Measurements from ENCODE around the gene LMOD2.

LMOD2 gene, protein sequence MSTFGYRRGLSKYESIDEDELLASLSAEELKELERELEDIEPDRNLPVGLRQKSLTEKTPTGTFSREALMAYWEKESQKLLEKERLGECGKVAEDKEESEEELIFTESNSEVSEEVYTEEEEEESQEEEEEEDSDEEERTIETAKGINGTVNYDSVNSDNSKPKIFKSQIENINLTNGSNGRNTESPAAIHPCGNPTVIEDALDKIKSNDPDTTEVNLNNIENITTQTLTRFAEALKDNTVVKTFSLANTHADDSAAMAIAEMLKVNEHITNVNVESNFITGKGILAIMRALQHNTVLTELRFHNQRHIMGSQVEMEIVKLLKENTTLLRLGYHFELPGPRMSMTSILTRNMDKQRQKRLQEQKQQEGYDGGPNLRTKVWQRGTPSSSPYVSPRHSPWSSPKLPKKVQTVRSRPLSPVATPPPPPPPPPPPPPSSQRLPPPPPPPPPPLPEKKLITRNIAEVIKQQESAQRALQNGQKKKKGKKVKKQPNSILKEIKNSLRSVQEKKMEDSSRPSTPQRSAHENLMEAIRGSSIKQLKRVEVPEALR

DNA sequence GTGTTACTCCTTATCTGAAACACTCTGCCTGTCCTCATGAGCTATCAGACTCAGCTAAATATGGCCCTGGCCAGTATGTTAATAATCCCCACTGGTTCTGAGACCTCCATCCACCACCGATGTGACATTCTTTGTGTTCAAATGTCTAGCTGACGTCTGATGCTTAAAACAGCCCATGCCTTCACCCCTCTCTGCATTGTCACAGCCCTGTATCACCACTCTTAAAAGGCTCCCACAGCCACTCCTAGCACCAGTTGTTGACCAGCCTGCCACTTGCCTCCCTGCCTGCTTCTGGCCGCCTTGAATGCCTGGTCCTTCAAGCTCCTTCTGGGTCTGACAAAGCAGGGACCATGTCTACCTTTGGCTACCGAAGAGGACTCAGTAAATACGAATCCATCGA is at the start of gene LMOD2:
Gene LMOD2, plus strand, starts transcription at position 253 of the 400 bp plus-strand sequence. Its CDS starts 98 bp downstream, at position 351.
- Histone ChIP-seq H3K9ac (no peak within 1 kb of the TSS), H3K27me3 (no peaks in the 10 kb centered on the region), H3K36me3 (no peaks in the 10 kb centered on the region), H3K4me1 (no peaks in the 10 kb centered on the region), H4K20me1 (no peaks in the 10 kb centered on the region), H3K4me2 (no peak within 1 kb of the TSS), H3K4me3 (no peak within 1 kb of the TSS), H3K9me3 (replicated peaks in 1 of 11) (no peaks in the 10 kb centered on the region), H3K27ac (no peak within 1 kb of the TSS)
- no peak for TF ChIP-seq Cebpa-rat (IDR thresholded peaks at IDR 0.05)

DNA sequence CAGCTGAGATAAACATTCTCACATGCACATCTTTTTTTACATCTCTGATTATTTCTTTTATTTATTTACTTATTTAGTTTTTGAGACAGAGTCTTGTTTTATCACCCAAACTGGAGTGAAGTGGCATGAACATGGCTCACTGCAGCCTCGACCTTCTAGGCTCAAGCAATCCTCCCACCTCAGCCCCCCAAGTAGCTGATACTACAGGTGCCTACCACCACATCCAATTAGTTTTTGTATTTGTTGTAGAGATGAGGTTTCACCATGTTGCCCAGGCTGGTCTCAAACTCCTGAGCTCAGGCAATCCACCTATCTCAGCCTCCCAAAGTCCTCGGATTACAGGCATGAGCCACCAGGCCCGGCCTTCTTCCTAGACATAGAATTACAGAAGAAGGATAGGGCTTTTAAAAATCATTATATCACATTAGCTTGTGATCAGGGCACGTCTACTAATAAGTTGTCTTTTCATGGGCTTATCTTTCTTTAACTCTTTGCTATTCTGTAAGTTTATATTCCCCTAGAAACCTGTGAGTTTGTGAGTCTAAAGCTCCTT is 48.2 kb upstream of the LMOD2 start:
- Histone ChIP-seq H3K9me3 (replicated peaks in 1 of 11) (no peaks in the 10 kb centered on the region), H3K4me2 (no peak overlapping the region), H3K27me3 (no peaks in the 10 kb centered on the region), H3K4me1 (no peaks in the 10 kb centered on the region), H3K4me3 (no peak overlapping the region), H3K9ac (no peak overlapping the region), H4K20me1 (no peaks in the 10 kb centered on the region), H3K36me3 (no peaks in the 10 kb centered on the region), H3K27ac (no peak overlapping the region)
- TF ChIP-seq Cebpa-rat (IDR thresholded peaks at IDR 0.05): no peak

DNA sequence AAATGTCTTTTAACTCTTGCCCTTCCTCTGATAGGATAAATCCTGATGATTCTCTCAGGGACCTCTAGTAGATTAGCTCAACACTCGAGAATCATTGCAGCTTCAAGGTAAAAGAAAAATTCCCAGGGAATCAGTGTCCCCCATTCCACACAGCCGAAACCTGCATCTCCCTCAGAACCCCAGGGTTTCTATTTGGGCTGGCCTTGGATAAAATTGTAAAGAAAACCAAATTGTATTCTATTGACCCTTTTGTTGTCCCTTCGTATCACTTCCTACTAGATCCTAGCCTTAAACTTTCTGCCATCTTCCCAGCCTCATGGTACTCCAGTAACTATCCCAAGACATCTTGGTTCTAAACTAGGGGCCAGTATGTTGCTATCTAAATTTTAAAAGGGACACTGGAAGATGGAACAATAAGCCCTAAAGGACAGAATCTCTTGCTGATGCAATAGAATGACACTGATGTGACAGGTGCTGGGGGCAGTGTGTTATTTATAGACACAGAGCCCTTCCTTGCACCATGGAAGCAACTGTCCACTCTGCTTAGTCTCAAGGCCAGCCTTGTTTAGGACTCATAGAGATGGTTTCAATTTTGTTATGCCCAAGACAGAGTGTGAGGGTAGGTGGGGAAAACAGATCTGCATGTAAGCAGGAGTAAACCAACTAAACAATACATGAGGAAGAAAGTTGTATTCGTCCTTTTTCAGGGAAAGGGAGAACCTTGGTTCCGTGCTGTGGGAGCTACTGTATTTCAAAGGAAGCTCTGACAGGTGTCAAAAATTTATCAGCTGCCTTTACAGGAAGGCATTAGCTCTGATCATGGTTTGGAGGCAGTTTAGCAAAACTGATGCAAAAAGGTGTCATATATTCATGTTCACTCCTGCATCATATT is 46.4 kb upstream of the LMOD2 start:
- H3K9ac ChIP-seq: no peak overlapping the region
- no peak overlapping the region for H3K27ac ChIP-seq
- no peaks in the 10 kb centered on the region for H4K20me1 ChIP-seq
- TF ChIP-seq Cebpa-rat (IDR thresholded peaks at IDR 0.05): no peak
- H3K9me3 ChIP-seq (replicated peaks in 1 of 11): no peaks in the 10 kb centered on the region
- H3K4me1 ChIP-seq: no peaks in the 10 kb centered on the region
- no peaks in the 10 kb centered on the region for H3K27me3 ChIP-seq
- H3K4me2 ChIP-seq: no peak overlapping the region
- no peak overlapping the region for H3K4me3 ChIP-seq
- H3K36me3 ChIP-seq: no peaks in the 10 kb centered on the region

DNA sequence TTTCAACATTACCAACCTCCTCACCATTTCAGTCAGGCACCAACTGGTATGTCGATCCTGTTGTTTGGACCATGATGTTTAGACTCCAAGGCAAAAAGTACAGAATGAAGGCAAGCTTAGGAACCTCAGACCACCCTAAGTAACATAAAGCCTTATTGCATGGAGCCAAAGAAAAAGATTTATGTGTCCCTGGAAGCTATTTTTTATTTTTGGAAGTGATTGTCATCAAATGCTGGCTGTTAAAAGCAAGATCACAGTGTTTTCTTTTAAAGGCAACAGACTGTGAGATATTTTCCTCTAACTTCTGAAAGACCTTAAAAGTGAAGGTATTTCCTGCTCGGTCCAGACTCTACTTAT is 45.8 kb upstream of the LMOD2 start:
- Histone ChIP-seq H3K27me3 (no peaks in the 10 kb centered on the region), H3K4me3 (no peak overlapping the region), H3K27ac (no peak overlapping the region), H3K4me2 (no peak overlapping the region), H3K9me3 (replicated peaks in 1 of 11) (no peaks in the 10 kb centered on the region), H3K9ac (no peak overlapping the region), H3K36me3 (no peaks in the 10 kb centered on the region), H3K4me1 (no peaks in the 10 kb centered on the region), H4K20me1 (no peaks in the 10 kb centered on the region)
- no peak for TF ChIP-seq Cebpa-rat (IDR thresholded peaks at IDR 0.05)

DNA sequence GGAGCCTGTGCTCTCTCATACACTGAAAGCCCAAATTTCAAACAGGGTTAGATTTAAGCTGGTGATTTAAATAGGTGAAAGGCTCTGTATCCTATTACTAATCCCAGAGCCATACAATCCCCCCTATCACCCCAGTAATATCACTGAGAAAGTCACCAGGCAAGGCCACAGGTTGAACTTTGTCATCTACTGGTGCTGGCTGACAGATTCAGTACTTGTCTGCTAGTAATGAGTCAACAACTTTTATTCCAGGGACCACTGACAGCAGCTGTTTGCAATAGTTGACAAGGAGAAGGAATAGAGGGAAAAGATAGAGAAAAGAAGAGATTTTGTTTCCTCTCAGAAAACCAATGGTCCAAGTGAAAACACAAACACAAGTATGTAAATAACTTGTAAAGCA is 43.6 kb upstream of the LMOD2 start:
- no peaks in the 10 kb centered on the region for H3K4me1 ChIP-seq
- H3K36me3 ChIP-seq: no peaks in the 10 kb centered on the region
- H3K27me3 ChIP-seq: no peaks in the 10 kb centered on the region
- no peak overlapping the region for H3K27ac ChIP-seq
- no peak overlapping the region for H3K4me2 ChIP-seq
- no peaks in the 10 kb centered on the region for H4K20me1 ChIP-seq
- TF ChIP-seq Cebpa-rat (IDR thresholded peaks at IDR 0.05): no peak
- H3K9ac ChIP-seq: no peak overlapping the region
- no peaks in the 10 kb centered on the region for H3K9me3 ChIP-seq (replicated peaks in 1 of 11)
- no peak overlapping the region for H3K4me3 ChIP-seq

DNA sequence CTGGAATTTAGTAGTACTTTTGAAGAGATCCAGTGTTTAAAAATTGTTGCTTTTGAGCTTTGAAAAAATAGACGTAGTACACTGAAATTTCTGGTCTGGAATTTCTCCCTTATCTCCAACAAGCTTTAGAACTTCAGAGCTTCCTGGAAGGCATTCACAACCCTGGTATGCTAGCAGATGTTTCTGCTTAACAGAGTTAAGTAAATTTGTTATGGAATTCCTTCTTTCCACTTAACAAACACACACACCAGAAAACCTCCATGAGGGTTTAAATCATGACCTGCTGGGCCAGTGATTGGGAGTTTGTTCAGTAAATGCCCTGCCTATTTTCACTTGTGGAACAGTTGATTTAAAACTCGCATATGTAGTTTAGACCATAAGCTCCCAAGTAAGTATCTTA is 40.3 kb upstream of the LMOD2 start:
- TF ChIP-seq Cebpa-rat (IDR thresholded peaks at IDR 0.05): no peak
- H3K4me1 ChIP-seq: no peaks in the 10 kb centered on the region
- no peaks in the 10 kb centered on the region for H3K36me3 ChIP-seq
- no peaks in the 10 kb centered on the region for H3K27me3 ChIP-seq
- no peaks in the 10 kb centered on the region for H3K9me3 ChIP-seq (replicated peaks in 1 of 11)
- no peaks in the 10 kb centered on the region for H4K20me1 ChIP-seq
- H3K9ac ChIP-seq: no peak overlapping the region
- H3K4me3 ChIP-seq: no peak overlapping the region
- H3K4me2 ChIP-seq: no peak overlapping the region
- no peak overlapping the region for H3K27ac ChIP-seq

DNA sequence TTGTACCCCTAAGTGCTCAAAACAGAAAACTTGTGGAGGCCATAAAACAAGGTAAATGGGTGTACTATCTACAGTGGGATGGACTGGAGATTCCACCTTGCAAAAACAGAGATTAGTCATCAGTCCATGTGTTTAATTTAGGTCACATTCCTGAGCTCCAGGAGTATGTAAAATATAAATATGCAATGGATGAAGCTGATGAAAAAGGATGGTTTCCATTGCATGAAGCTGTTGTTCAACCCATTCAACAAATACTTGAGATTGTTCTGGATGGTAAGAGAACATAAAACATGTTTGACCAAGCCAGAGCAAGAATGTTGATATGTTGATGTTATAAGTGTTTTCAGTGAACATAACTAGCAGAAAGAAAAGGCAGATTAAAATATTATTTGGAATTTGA is 39.4 kb upstream of the LMOD2 start:
- Histone ChIP-seq H3K36me3 (no peaks in the 10 kb centered on the region), H3K9me3 (replicated peaks in 1 of 11) (no peaks in the 10 kb centered on the region), H3K27me3 (no peaks in the 10 kb centered on the region), H3K4me3 (no peak overlapping the region), H4K20me1 (no peaks in the 10 kb centered on the region), H3K4me2 (no peak overlapping the region), H3K9ac (no peak overlapping the region), H3K4me1 (no peaks in the 10 kb centered on the region), H3K27ac (no peak overlapping the region)
- no peak for TF ChIP-seq Cebpa-rat (IDR thresholded peaks at IDR 0.05)

DNA sequence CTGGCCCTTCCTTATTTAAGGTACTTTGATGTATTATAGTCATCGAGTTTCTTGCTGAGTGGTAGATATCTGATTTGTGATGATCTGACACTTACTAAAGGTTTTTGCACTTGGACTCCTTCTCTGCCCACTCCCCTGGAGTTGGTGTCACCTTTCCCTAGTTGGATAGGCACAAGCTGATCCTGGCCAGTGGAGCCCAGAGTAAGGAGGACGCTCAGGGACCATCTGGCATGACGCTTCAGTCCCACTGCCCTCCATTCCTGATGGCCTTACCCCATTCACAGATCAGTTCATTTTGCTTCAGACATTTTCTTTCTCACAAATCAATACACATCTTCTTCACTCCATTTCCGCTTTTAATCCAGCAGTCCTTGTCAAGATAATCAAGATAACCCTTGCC is 34.0 kb upstream of the LMOD2 start:
- Histone ChIP-seq H3K9ac (no peak overlapping the region), H4K20me1 (no peaks in the 10 kb centered on the region), H3K4me1 (no peaks in the 10 kb centered on the region), H3K9me3 (replicated peaks in 1 of 11) (no peaks in the 10 kb centered on the region), H3K4me3 (no peak overlapping the region), H3K27me3 (no peaks in the 10 kb centered on the region), H3K36me3 (no peaks in the 10 kb centered on the region), H3K4me2 (no peak overlapping the region), H3K27ac (no peak overlapping the region)
- no peak for TF ChIP-seq Cebpa-rat (IDR thresholded peaks at IDR 0.05)

DNA sequence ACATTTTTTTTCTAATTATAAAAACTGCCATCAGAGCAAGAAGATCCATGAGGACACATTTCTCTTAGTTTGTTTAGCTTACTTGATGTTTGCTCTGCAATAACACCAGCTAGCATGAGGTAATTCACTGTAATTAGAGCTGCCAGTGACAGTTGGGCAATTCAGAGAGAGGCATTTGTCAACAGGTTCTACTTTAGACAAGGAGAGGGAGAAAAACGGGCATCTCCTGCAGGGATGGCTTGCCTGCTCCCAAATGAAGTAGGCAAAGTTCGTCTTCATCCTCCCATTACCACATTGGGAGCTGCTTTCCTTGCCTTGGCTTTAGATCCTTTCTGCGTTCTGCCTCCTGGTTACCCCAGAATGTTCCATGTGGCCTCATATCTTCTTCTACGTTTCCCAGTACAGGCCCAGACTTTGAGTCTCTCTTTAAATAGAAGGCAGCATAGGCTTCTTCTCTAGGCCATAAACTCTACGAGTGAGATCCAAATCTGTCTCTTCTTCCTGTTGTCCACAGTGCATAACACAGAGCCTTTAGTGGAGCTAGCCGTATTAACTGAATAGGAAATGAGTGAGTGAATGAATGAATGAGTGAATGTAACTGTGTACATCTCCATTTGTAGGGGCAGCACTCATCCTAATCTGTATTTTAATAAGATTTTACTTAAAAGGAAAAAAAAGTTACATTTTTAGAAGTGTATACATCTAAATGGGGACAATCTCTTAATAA is 32.8 kb upstream of the LMOD2 start:
- H3K4me3 ChIP-seq: no peak overlapping the region
- H3K27ac ChIP-seq: no peak overlapping the region
- no peak for TF ChIP-seq Cebpa-rat (IDR thresholded peaks at IDR 0.05)
- no peaks in the 10 kb centered on the region for H4K20me1 ChIP-seq
- no peaks in the 10 kb centered on the region for H3K4me1 ChIP-seq
- H3K9ac ChIP-seq: no peak overlapping the region
- no peaks in the 10 kb centered on the region for H3K36me3 ChIP-seq
- no peaks in the 10 kb centered on the region for H3K27me3 ChIP-seq
- no peaks in the 10 kb centered on the region for H3K9me3 ChIP-seq (replicated peaks in 1 of 11)
- no peak overlapping the region for H3K4me2 ChIP-seq
